VCaP (cell line): ENCODE measurements around the gene ISG15.
"Not testable (repeated sequence)": the region's sequence is repeated elsewhere in the genome, so short reads cannot be mapped to it uniquely, and the experiment has no call there.

Experiments used
- H3K27ac ChIP-seq: fragments of 450-650 bp; 2 replicates; pipeline ENCODE4 v1.5.1; 2017
- TF ChIP-seq, protein P1 (sequence below): fragments of 450-650 bp; conservative IDR thresholded peaks from 2 replicates; pipeline ENCODE4 v1.5.1; 2017; ENCODE audit warnings: mild to moderate bottlenecking, moderate library complexity

ISG15 gene

DNA sequence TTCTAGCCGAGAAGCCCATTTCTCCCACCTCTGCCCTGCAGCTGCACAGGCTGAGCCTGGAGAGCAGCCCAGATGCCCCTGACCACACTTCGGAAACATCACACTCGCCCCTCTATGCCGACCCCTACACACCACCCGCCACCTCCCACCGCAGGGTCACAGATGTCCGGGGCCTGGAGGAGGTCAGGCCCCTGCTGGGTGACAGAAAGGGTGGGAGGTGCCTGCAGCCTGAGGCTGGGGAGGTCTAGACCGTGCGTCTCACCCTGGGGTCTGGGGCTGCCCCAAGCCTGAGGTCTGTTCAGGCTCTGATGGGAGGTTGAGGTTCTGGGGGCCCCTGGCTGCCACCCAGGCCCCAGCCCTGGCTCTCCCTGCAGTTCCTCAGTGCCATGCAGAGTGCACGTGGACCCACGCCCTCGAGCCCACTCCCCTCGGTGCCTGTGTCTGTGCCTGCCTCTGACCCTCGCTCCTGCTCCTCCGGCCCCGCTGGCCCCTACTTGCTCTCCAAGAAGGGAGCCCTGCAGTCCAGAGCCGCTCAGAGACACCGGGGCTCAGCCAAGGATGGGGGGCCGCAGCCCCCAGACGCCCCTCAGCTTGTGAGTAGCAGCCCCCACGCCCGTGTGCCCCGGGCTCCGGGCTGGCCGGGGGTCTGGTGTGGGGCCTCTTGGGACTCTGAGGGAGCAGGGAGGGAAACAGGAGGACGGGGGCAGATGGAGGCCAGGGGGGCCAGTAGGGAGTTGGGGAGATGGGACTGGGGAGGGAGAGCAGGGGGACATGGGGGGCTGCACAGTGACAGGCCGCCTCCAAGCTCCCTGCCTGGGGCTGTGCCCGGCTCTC is 39.6 kb upstream of the ISG15 start:
- TF ChIP-seq, protein P1, sequence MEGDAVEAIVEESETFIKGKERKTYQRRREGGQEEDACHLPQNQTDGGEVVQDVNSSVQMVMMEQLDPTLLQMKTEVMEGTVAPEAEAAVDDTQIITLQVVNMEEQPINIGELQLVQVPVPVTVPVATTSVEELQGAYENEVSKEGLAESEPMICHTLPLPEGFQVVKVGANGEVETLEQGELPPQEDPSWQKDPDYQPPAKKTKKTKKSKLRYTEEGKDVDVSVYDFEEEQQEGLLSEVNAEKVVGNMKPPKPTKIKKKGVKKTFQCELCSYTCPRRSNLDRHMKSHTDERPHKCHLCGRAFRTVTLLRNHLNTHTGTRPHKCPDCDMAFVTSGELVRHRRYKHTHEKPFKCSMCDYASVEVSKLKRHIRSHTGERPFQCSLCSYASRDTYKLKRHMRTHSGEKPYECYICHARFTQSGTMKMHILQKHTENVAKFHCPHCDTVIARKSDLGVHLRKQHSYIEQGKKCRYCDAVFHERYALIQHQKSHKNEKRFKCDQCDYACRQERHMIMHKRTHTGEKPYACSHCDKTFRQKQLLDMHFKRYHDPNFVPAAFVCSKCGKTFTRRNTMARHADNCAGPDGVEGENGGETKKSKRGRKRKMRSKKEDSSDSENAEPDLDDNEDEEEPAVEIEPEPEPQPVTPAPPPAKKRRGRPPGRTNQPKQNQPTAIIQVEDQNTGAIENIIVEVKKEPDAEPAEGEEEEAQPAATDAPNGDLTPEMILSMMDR, result no peak
- H3K27ac ChIP-seq, result no peak overlapping the region

DNA sequence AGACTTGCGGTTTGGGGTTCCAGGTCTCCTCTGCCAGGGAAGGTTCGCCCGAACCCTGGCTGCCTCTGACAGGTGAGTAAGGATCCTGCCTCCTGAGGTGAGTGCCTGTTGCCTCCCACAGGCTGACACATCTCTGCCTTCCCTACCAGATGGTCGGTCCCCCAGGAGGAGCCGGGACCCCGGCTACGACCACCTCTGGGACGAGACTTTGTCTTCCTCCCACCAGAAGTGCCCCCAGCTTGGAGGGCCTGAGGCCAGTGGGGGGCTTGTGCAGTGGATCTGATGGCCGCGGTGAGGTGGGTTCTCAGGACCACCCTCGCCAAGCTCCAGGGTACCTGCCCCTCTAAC is 39.0 kb upstream of the ISG15 start:
- 0 out of 2 replicates have a peak overlapping the region, but pooled peaks have one; percentile 91 for H3K27ac ChIP-seq
- TF ChIP-seq, protein P1, result no peak

DNA sequence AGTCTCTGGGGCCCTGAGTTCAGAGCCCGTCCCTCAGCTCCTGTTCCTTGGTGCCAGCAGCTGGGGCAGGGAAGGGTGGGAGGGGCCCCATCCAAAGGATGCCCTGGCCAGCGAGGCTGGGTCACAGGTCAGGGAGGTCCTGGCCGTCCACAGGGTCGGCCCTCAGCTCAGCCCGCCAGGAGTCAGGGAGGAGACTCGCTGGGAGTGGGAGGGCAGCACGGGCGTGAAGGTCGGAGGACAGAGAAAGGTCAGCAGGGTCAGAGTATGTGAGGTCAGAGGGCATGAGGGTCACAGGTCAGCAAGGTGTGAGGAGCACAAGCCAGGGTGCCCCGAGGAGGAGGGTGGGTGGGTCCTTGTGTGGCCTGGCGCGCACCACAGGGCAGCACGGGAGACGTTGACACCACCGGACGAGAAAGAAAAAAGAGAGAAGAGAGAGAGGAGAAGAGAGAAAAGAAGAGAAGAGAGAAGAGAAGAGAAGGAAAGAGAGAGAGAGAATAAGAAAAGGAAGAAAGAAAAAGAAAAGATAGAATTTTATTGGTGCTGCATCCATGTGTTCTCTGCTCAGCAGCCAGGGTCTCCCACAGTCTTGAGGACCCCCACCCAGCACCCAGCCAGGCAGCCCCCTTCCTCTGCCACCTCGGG is 38.5 kb upstream of the ISG15 start:
- TF ChIP-seq, protein P1, result no peak
- H3K27ac ChIP-seq, result peak overlapping the region; percentile 91

DNA sequence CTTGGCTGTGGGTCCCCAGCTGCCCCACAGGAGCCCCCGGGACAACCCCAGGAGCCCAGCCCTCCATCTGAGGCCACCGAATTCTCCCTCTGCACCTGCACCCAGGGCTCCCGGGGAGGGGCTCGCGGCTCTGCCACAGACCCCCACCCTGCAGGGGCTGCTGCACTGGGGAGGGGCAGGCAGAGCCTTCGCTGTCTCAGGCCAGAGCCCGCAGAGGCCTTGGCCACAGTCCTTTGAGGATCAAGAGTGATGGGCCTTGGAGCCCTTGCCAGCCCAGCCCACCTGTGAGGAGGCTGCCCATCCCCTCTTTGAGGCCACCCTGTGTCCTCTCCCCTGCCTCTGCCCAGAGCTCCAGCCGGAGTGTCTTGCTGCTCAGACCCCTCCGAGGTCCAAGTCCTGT is 37.9 kb upstream of the ISG15 start:
- peak overlapping the region; percentile 91 for H3K27ac ChIP-seq
- TF ChIP-seq, protein P1, result no peak

DNA sequence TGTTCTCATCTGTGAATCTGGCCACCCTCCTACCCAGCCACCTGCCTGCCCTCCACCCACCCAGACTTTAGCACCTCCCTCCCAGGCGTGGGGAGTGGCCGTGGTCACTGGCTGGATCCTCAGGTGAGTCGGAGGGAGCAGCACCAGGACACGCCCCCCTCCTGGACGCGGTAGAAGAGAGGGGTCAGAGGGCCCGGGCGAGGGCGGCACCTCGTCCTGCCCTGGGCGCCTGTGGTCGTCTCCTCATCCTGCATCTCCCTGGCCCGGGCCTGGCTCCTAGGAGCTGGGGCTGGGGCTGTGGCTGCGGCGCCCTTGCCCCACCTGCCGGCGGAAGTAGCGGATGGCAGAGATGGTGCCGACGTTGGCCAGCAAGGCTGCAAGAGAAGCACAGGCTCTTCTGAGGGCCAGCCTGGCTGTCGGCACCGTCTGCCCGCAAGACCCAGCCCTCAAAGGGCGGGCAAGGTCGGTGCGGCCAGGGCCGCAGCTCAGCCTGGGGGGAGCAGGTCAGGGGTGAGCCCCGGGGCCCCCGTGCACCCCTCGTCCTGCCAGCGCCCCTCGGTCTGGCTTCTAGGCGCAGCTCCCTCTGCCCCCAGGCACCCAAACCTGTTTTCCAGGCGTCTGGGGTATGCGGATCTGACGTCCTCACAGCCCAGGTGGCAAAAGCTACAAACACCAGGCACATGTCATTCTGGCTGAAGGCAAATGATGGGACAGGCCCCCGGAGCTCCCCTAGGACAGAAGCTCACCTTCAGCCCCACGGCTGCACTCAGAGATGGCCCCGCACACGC is 37.2 kb upstream of the ISG15 start:
- H3K27ac ChIP-seq, result peak overlapping the region; percentile 91
- TF ChIP-seq, protein P1, result peak; percentile 68

DNA sequence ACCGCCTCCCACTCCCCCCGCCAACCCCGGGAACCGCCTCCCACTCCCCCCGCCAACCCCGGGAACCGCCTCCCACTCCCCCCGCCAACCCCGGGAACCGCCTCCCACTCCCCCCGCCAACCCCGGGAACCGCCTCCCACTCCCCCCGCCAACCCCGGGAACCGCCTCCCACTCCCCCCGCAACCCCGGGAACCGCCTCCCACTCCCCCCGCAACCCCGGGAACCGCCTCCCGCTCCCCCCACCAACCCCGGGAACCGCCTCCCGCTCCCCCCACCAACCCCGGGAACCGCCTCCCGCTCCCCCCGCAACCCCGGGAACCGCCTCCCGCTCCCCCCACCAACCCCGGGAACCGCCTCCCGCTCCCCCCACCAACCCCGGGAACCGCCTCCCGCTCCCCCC is 36.5 kb upstream of the ISG15 start:
- not testable (repeated sequence) for H3K27ac ChIP-seq

DNA sequence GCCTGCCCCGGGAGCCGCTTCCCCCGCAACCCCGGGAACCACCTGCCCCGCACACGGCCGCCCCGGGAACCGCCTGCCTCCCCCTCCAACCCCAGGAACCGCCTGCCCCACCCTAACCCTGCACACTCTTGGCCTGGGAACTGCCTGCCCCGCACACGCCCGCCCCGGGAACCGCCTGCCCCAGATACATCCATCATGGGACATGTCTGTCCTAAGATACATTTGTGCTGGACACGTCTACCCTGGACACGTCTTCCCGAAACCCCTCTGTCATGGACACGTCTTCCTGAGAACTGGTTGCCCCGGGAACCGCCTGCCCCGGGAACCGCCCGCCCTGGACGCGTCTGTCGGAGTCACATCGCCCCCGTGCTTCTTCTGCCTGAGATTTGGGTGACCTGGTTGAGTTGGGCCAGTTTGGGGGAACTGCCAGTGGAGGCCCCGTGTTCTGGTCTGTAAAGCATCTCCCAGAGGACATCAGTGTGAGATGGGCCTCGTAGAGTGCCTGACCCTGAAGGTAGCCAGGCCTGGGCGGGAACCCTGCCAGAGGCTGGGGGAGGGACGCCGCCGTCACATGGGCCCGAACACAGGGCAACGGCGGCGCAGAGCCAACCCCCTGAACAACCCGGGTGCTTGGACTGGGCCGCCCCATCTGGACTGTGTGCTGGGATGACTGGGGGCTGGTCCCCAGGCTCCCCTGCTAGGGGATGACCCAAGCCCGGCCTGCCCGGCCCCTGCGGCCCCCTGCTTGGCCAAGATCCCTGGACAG is 35.0 kb upstream of the ISG15 start:
- H3K27ac ChIP-seq, result no peak overlapping the region
- TF ChIP-seq, protein P1, result no peak
